Measurements from ENCODE around the gene MLLT3. TPM values are rescaled to one million over a fixed set of nuclear protein-coding genes. Genes with fewer than 3 reads are reported as not detected.
A peak's percentile ranks its signal among the peaks of the same experiment; 100 is the strongest.

The MLLT3 gene
- total RNA-seq, 2 experiments from 2014 or later: 112 TPM

GRCh38 chr9:20396509-20396908 lies 225.8 kb downstream of the MLLT3 start:
- H3K27me3 Mint-ChIP-seq: no peaks in the 10 kb centered on the region
- DNase-seq: no peak
- peaks cover 63% of the 10 kb centered on the region for H3K36me3 Mint-ChIP-seq
- H3K4me3 Mint-ChIP-seq: no peak overlapping the region
- peak overlapping the region; percentile 22 for H3K27ac Mint-ChIP-seq
- POLR2A ChIA-PET: interaction anchor here (0.5 kb wide), 1 partner anchor 44 kb away, joined by 4 read pairs; no protein-coding TSS in a partner anchor
- peaks cover 2% of the 10 kb centered on the region for H3K9me3 Mint-ChIP-seq
- peaks cover 44% of the 10 kb centered on the region for H3K4me1 Mint-ChIP-seq
- ATAC-seq (ENCODE audit: low read depth): no peak

GRCh38 chr9:20395651-20396050 lies 226.6 kb downstream of the MLLT3 start:
- DNase-seq (no peak), ATAC-seq (ENCODE audit: low read depth) (no peak)
- Mint-ChIP-seq H3K9me3 (peaks cover 2% of the 10 kb centered on the region), H3K36me3 (peaks cover 62% of the 10 kb centered on the region), H3K27me3 (no peaks in the 10 kb centered on the region), H3K4me1 (peaks cover 47% of the 10 kb centered on the region), H3K4me3 (no peak overlapping the region), H3K27ac (peak overlapping the region; percentile 21)
- POLR2A ChIA-PET: no interaction called here

GRCh38 chr9:20394969-20395368 lies 227.3 kb downstream of the MLLT3 start:
- H3K27ac Mint-ChIP-seq: no peak overlapping the region
- DNase-seq: no peak

GRCh38 chr9:20391208-20391607 lies 231.1 kb downstream of the MLLT3 start:
- Mint-ChIP-seq H3K4me1 (peaks cover 23% of the 10 kb centered on the region), H3K9me3 (no peaks in the 10 kb centered on the region), H3K27ac (no peak overlapping the region), H3K4me3 (no peak overlapping the region), H3K36me3 (peaks cover 61% of the 10 kb centered on the region), H3K27me3 (no peaks in the 10 kb centered on the region)
- POLR2A ChIA-PET: no interaction called here
- no peak for ATAC-seq (ENCODE audit: low read depth)
- no peak for DNase-seq

More at GRCh38 chr9:20394969-20395368, 227.3 kb downstream of the MLLT3 start:
- Mint-ChIP-seq H3K36me3 (peaks cover 67% of the 10 kb centered on the region), H3K4me3 (no peak overlapping the region), H3K27me3 (no peaks in the 10 kb centered on the region), H3K4me1 (peaks cover 49% of the 10 kb centered on the region), H3K9me3 (peaks cover under 1% of the 10 kb centered on the region)
- POLR2A ChIA-PET: no interaction called here
- ATAC-seq (ENCODE audit: low read depth): no peak

GRCh38 chr9:20390400-20390799 lies 231.9 kb downstream of the MLLT3 start:
- ATAC-seq (ENCODE audit: low read depth) (no peak), DNase-seq (no peak)
- POLR2A ChIA-PET: no interaction called here
- no peaks in the 10 kb centered on the region for H3K27me3 Mint-ChIP-seq
- no peaks in the 10 kb centered on the region for H3K9me3 Mint-ChIP-seq
- no peak overlapping the region for H3K27ac Mint-ChIP-seq
- no peak overlapping the region for H3K4me3 Mint-ChIP-seq
- peaks cover 21% of the 10 kb centered on the region for H3K4me1 Mint-ChIP-seq
- peaks cover 60% of the 10 kb centered on the region for H3K36me3 Mint-ChIP-seq

GRCh38 chr9:20387062-20387461 lies 235.2 kb downstream of the MLLT3 start:
- ATAC-seq (ENCODE audit: low read depth) (no peak), DNase-seq (no peak)
- Mint-ChIP-seq H3K4me1 (peaks cover 30% of the 10 kb centered on the region), H3K27me3 (no peaks in the 10 kb centered on the region), H3K27ac (no peak overlapping the region), H3K4me3 (no peak overlapping the region), H3K36me3 (peaks cover 58% of the 10 kb centered on the region), H3K9me3 (no peaks in the 10 kb centered on the region)
- POLR2A ChIA-PET: no interaction called here

GRCh38 chr9:20384642-20385041 lies 237.7 kb downstream of the MLLT3 start:
- Mint-ChIP-seq H3K27ac (peak overlapping the region; percentile 30), H3K9me3 (peaks cover under 1% of the 10 kb centered on the region), H3K36me3 (peaks cover 49% of the 10 kb centered on the region), H3K4me3 (no peak overlapping the region), H3K4me1 (peaks cover 28% of the 10 kb centered on the region), H3K27me3 (no peaks in the 10 kb centered on the region)
- DNase-seq (no peak), ATAC-seq (ENCODE audit: low read depth) (no peak)
- POLR2A ChIA-PET: no interaction called here

GRCh38 chr9:20382460-20383071 lies 239.7 kb downstream of the MLLT3 start:
- POLR2A ChIA-PET: no interaction called here

GRCh38 chr9:20380546-20380945 lies 241.8 kb downstream of the MLLT3 start:
- Mint-ChIP-seq H3K4me1 (peaks cover 45% of the 10 kb centered on the region), H3K36me3 (peaks cover 54% of the 10 kb centered on the region), H3K9me3 (peaks cover 2% of the 10 kb centered on the region), H3K27ac (peak overlapping the region; percentile 46), H3K4me3 (no peak overlapping the region), H3K27me3 (no peaks in the 10 kb centered on the region)
- POLR2A ChIA-PET: no interaction called here
- no peak for DNase-seq
- no peak for ATAC-seq (ENCODE audit: low read depth)

More at GRCh38 chr9:20382460-20383071, 239.7 kb downstream of the MLLT3 start:
- Mint-ChIP-seq H3K9me3 (peaks cover 2% of the 10 kb centered on the region), H3K4me1 (peaks cover 38% of the 10 kb centered on the region), H3K27me3 (no peaks in the 10 kb centered on the region), H3K4me3 (peak overlapping the region; percentile 7), H3K36me3 (peaks cover 45% of the 10 kb centered on the region), H3K27ac (no peak overlapping the region)
- DNase-seq (no peak), ATAC-seq (ENCODE audit: low read depth) (no peak)

GRCh38 chr9:20379804-20380225 lies 242.5 kb downstream of the MLLT3 start:
- peaks cover 2% of the 10 kb centered on the region for H3K9me3 Mint-ChIP-seq
- peaks cover 58% of the 10 kb centered on the region for H3K36me3 Mint-ChIP-seq
- no peaks in the 10 kb centered on the region for H3K27me3 Mint-ChIP-seq
- DNase-seq (no peak), ATAC-seq (ENCODE audit: low read depth) (no peak)
- POLR2A ChIA-PET: no interaction called here
- H3K27ac Mint-ChIP-seq: no peak overlapping the region
- H3K4me3 Mint-ChIP-seq: no peak overlapping the region
- H3K4me1 Mint-ChIP-seq: peaks cover 47% of the 10 kb centered on the region

GRCh38 chr9:20378851-20379250 lies 243.4 kb downstream of the MLLT3 start:
- Mint-ChIP-seq H3K4me1 (peaks cover 48% of the 10 kb centered on the region), H3K27me3 (no peaks in the 10 kb centered on the region), H3K9me3 (peaks cover 2% of the 10 kb centered on the region), H3K4me3 (no peak overlapping the region), H3K27ac (no peak overlapping the region), H3K36me3 (peaks cover 60% of the 10 kb centered on the region)
- no peak for ATAC-seq (ENCODE audit: low read depth)
- POLR2A ChIA-PET: no interaction called here
- DNase-seq: no peak

GRCh38 chr9:20377790-20378189 lies 244.5 kb downstream of the MLLT3 start:
- ATAC-seq (ENCODE audit: low read depth): no peak
- H3K27me3 Mint-ChIP-seq: no peaks in the 10 kb centered on the region
- H3K36me3 Mint-ChIP-seq: peaks cover 60% of the 10 kb centered on the region
- H3K4me1 Mint-ChIP-seq: peaks cover 50% of the 10 kb centered on the region
- no peak overlapping the region for H3K27ac Mint-ChIP-seq
- no peak for DNase-seq
- H3K4me3 Mint-ChIP-seq: no peak overlapping the region
- peaks cover 2% of the 10 kb centered on the region for H3K9me3 Mint-ChIP-seq
- POLR2A ChIA-PET: no interaction called here

GRCh38 chr9:20376731-20377375 lies 245.4 kb downstream of the MLLT3 start:
- peaks cover 53% of the 10 kb centered on the region for H3K36me3 Mint-ChIP-seq
- ATAC-seq (ENCODE audit: low read depth): no peak
- no peak for DNase-seq
- POLR2A ChIA-PET: no interaction called here
- no peaks in the 10 kb centered on the region for H3K27me3 Mint-ChIP-seq
- peak overlapping the region; percentile 68 for H3K27ac Mint-ChIP-seq
- peaks cover 42% of the 10 kb centered on the region for H3K4me1 Mint-ChIP-seq
- peaks cover 3% of the 10 kb centered on the region for H3K9me3 Mint-ChIP-seq
- peak overlapping the region; percentile 12 for H3K4me3 Mint-ChIP-seq

GRCh38 chr9:20376042-20376441 lies 246.3 kb downstream of the MLLT3 start:
- H3K36me3 Mint-ChIP-seq: peaks cover 61% of the 10 kb centered on the region
- H3K27ac Mint-ChIP-seq: no peak overlapping the region
- H3K4me1 Mint-ChIP-seq: peaks cover 50% of the 10 kb centered on the region

More at GRCh38 chr9:20376042-20376441, 246.3 kb downstream of the MLLT3 start:
- Mint-ChIP-seq H3K9me3 (peaks cover 5% of the 10 kb centered on the region), H3K4me3 (no peak overlapping the region), H3K27me3 (no peaks in the 10 kb centered on the region)
- DNase-seq (no peak), ATAC-seq (ENCODE audit: low read depth) (no peak)
- POLR2A ChIA-PET: no interaction called here

Measured in activated naive CD8-positive, alpha-beta T cell treated with anti-CD3 and anti-CD28 coated beads, Interleukin-2, amount 10 ng/mL, durations not matched to agents 7 days and 5 days (primary cell).